ENCODE data around the gene MLF1. TPM values are rescaled to one million over a fixed set of nuclear protein-coding genes. Genes with fewer than 3 reads are reported as not detected.

MLF1 gene
- total and polyA plus RNA-seq, 2 donors (not counting 1 experiment from before 2014, with no cell fraction given): 0.25 TPM; not detected in 1

GRCh38 chr3:158573714-158574113 lies 2.7 kb downstream of the MLF1 start:
- intact Hi-C loops (cut with micrococcal nuclease): no loop called here
- peaks cover 0 to 22% (median 0%) of the 10 kb centered on the region in 3 donors for H3K9me3 ChIP-seq (ENCODE audit: control extremely low read depth in 1 of 3, control insufficient read depth in 2 of 3, insufficient read depth in 1 of 3, low read length in 2 of 3)
- no peak overlapping the region for H3K9ac ChIP-seq (ENCODE audit: low read length)
- Mint-ChIP-seq H3K9me3 (ENCODE audit: insufficient read depth) (no peaks in the 10 kb centered on the region), H3K27me3 (peaks cover 31% of the 10 kb centered on the region), H3K4me1 (peaks cover 12% of the 10 kb centered on the region), H3K4me3 (no peak overlapping the region), H3K27ac (no peak overlapping the region)
- ATAC-seq (ENCODE audit: low read depth) (no peak), DNase-seq (no peak)
- peaks cover 11% of the 10 kb centered on the region in 2 donors for H3K4me1 ChIP-seq (ENCODE audit: control insufficient read depth in 2 of 2, insufficient read depth in 2 of 2, low read length in 2 of 2)
- no peak overlapping the region for H3K4me3 ChIP-seq (ENCODE audit: control extremely low read depth in 1 of 5, extremely low read depth in 1 of 5, insufficient read depth in 1 of 5, low read depth in 2 of 5, low read length in 4 of 5)
- H3K4me2 ChIP-seq (replicated peaks; ENCODE audit: low read depth, low read length, poor library complexity, severe bottlenecking): no peak overlapping the region
- no peak overlapping the region for H3K27ac ChIP-seq (ENCODE audit: low read length in 2 of 2)
- ChIA-PET POLR2A (no interaction called here), CTCF (no interaction called here)
- H3K79me2 ChIP-seq (ENCODE audit: control insufficient read depth, insufficient read depth, low read length): no peaks in the 10 kb centered on the region
- TF ChIP-seq EZH2 (IDR thresholded peaks at IDR 0.05; ENCODE audit: borderline replicate concordance, insufficient read depth, low read depth, low read length, poor library complexity, severe bottlenecking) (no peak), CTCF (IDR thresholded peaks at IDR 0.05) (no peak)
- H3K36me3 ChIP-seq (replicated peaks in 1 of 2; ENCODE audit: control extremely low read depth in 1 of 2, control insufficient read depth in 1 of 2, extremely low read depth in 1 of 2, insufficient read depth in 2 of 2, low read length in 1 of 2): no peaks in the 10 kb centered on the region
- H3K27me3 ChIP-seq (replicated peaks in 1 of 4; ENCODE audit: control extremely low read depth in 1 of 4, control insufficient read depth in 3 of 4, insufficient read depth in 4 of 4, low read length in 3 of 4): peaks cover 0 to 30% (median 10%) of the 10 kb centered on the region in 4 experiments
- WGBS (ENCODE audit: insufficient coverage): 100% methylated on average over 1 of the region's 7 CpGs
- H2AFZ ChIP-seq (ENCODE audit: insufficient read depth, low read depth, low read length, poor library complexity, severe bottlenecking): no peak overlapping the region
- no peaks in the 10 kb centered on the region for H4K20me1 ChIP-seq (ENCODE audit: control insufficient read depth, insufficient read depth, low read length, poor library complexity, severe bottlenecking)

DNA sequence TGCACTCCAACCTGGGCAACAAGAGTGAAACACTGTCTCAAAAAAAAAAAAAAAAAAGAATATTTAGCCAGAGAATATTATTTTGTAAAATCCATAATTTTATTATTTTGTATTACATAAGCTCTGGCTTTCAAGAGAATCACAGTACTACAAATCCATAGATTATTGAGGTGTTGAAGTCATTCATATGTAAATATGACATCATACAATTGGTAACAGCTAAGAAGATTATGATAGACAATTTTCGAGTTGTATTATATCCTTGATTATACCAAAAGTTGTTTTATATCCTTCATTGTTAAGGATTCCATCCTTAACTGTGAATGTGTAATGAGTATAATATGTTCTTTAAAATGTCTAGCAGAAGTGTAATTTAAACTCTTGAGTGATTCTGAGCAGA lies 3.7 kb downstream of the MLF1 start:
- ATAC-seq (ENCODE audit: low read depth) (no peak), DNase-seq (no peak)
- WGBS (ENCODE audit: insufficient coverage): no CpG with 5 or more reads among the region's 1 CpG
- ChIA-PET POLR2A (interaction anchor here (0.7 kb wide), 2 partner anchors 787 to 984 kb away, joined by 5 to 6 read pairs; no protein-coding TSS in a partner anchor), CTCF (interaction anchor here (0.7 to 0.8 kb wide), 2 partner anchors 9 to 509 kb away, joined by 3 to 4 read pairs; no protein-coding TSS in a partner anchor)
- Histone ChIP-seq H2AFZ (ENCODE audit: insufficient read depth, low read depth, low read length, poor library complexity, severe bottlenecking) (no peak overlapping the region), H3K79me2 (ENCODE audit: control insufficient read depth, insufficient read depth, low read length) (no peaks in the 10 kb centered on the region), H3K4me3 (ENCODE audit: control extremely low read depth in 1 of 5, extremely low read depth in 1 of 5, insufficient read depth in 1 of 5, low read depth in 2 of 5, low read length in 4 of 5) (no peak overlapping the region), H3K9me3 (ENCODE audit: control extremely low read depth in 1 of 3, control insufficient read depth in 2 of 3, insufficient read depth in 1 of 3, low read length in 2 of 3) (peaks cover 0 to 22% (median 0%) of the 10 kb centered on the region in 3 donors), H3K27me3 (replicated peaks in 1 of 4; ENCODE audit: control extremely low read depth in 1 of 4, control insufficient read depth in 3 of 4, insufficient read depth in 4 of 4, low read length in 3 of 4) (peaks cover 0 to 24% (median 9%) of the 10 kb centered on the region in 4 experiments), H3K27ac (ENCODE audit: low read length in 2 of 2) (no peak overlapping the region), H3K36me3 (replicated peaks in 1 of 2; ENCODE audit: control extremely low read depth in 1 of 2, control insufficient read depth in 1 of 2, extremely low read depth in 1 of 2, insufficient read depth in 2 of 2, low read length in 1 of 2) (no peaks in the 10 kb centered on the region), H3K4me2 (replicated peaks; ENCODE audit: low read depth, low read length, poor library complexity, severe bottlenecking) (no peak overlapping the region), H4K20me1 (ENCODE audit: control insufficient read depth, insufficient read depth, low read length, poor library complexity, severe bottlenecking) (no peaks in the 10 kb centered on the region), H3K9ac (ENCODE audit: low read length) (no peak overlapping the region), H3K4me1 (ENCODE audit: control insufficient read depth in 2 of 2, insufficient read depth in 2 of 2, low read length in 2 of 2) (peaks cover 11% of the 10 kb centered on the region in 2 donors)
- H3K9me3 Mint-ChIP-seq (ENCODE audit: insufficient read depth): no peaks in the 10 kb centered on the region
- no peak overlapping the region for H3K27ac Mint-ChIP-seq
- peaks cover 23% of the 10 kb centered on the region for H3K27me3 Mint-ChIP-seq
- intact Hi-C loops (cut with micrococcal nuclease): no loop called here
- no peak overlapping the region for H3K4me3 Mint-ChIP-seq
- no peak for TF ChIP-seq CTCF (IDR thresholded peaks at IDR 0.05)
- TF ChIP-seq EZH2 (IDR thresholded peaks at IDR 0.05; ENCODE audit: borderline replicate concordance, insufficient read depth, low read depth, low read length, poor library complexity, severe bottlenecking): no peak
- peaks cover 12% of the 10 kb centered on the region for H3K4me1 Mint-ChIP-seq

Data from B cell (primary cell).